GM12865 (cell line): ENCODE results near the gene WIPF1.
A peak's percentile ranks its signal among the peaks of the same experiment; 100 is the strongest.

ENCODE experiments used
- DNase-seq: peaks from one replicate; pipeline ENCODE4 v3.0.0; 2010; ENCODE audit warnings: low read depth
- H3K4me3 ChIP-seq: 2 replicates; pipeline ENCODE4 v1.5.1; 2011; ENCODE audit warnings: mild to moderate bottlenecking, low read depth, low read length, control low read depth
- CTCF ChIP-seq: IDR thresholded peaks from 2 replicates; pipeline ENCODE4 v1.5.1; 2011; ENCODE audit warnings: low read length, control low read depth, low read depth, inconsistent platforms; ENCODE audit not compliant: insufficient read depth; ENCODE audit errors: missing control alignments

The WIPF1 gene

GRCh38 chr2:174597345-174598047, at the start of gene WIPF1:
Gene WIPF1, minus strand, starts transcription at chr2:174597804. Its CDS starts 12,231 bp downstream, at chr2:174585573.
- peak; percentile 94 for DNase-seq
- peak within 1 kb of the TSS; percentile 73 for H3K4me3 ChIP-seq
- TF ChIP-seq CTCF: no peak

- no peak for TF ChIP-seq CTCF
- H3K4me3 ChIP-seq: no peak overlapping the region
- DNase-seq: no peak
These were observed 47.7 kb upstream of the WIPF1 start for GRCh38 chr2:174645296-174645695.

- H3K4me3 ChIP-seq: no peak overlapping the region
- no peak for DNase-seq
- TF ChIP-seq CTCF: no peak
These were observed 46.8 kb upstream of the WIPF1 start for GRCh38 chr2:174644406-174644805.

GRCh38 chr2:174643356-174643755, 45.8 kb upstream of the WIPF1 start:
- no peak overlapping the region for H3K4me3 ChIP-seq
- DNase-seq: no peak
- no peak for TF ChIP-seq CTCF

GRCh38 chr2:174641168-174641567, 43.6 kb upstream of the WIPF1 start:
- DNase-seq: no peak
- no peak overlapping the region for H3K4me3 ChIP-seq
- TF ChIP-seq CTCF: no peak

GRCh38 chr2:174636987-174637386, 39.4 kb upstream of the WIPF1 start:
- H3K4me3 ChIP-seq: no peak overlapping the region
- TF ChIP-seq CTCF: peak; percentile 11
- DNase-seq: no peak
